GM12892 (cell line): ENCODE data around the gene ARFIP1.

Source experiments
- POLR2A ChIP-seq: IDR thresholded peaks from 2 replicates; pipeline ENCODE4 v1.6.1; 2011; ENCODE audit warnings: low read depth, low read length, control low read depth
- TAF1 ChIP-seq: IDR thresholded peaks from 2 replicates; pipeline ENCODE4 v1.6.1; 2011; ENCODE audit warnings: low read depth, mild to moderate bottlenecking, control low read depth, low read length, borderline replicate concordance

DNA sequence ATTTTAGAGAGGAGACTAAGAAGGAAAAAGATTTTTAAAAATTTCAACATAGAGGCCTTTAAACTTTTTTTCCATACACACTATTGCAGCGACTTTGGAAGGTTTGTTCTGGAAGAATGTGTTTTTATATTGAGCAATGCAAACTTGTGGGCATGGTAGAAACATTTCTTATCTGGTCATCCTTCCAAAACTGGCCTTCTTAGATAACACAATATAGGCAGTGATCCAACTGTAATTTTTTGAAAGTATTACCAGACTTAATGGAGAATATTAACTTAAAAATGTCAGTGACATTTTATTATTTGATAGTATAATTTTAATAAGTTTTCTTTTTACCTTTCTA is 182.0 kb downstream of the ARFIP1 start:
- TF ChIP-seq POLR2A: no peak
- no peak for TF ChIP-seq TAF1
